T-helper 1 cell (primary cell): ENCODE measurements around the gene PSORS1C1.
"Not testable (repeated sequence)": the region's sequence is repeated elsewhere in the genome, so short reads cannot be mapped to it uniquely, and the experiment has no call there.

Experiments used
- DNase-seq, 5 donors: peaks; one replicate each; pipeline ENCODE4 v3.0.0-alpha.2; 2012 to 2020
- total RNA-seq, 4 donors: gene quantifications; one replicate each; lab custom pipeline; 2026; lab: John Stamatoyannopoulos, UW

Gene PSORS1C1
- 0 to 0.08 (median 0) reads per million in 4 donors for total RNA-seq

- no peak for DNase-seq
These were observed at the start of gene PSORS1C1 for GRCh38 chr6:31114541-31114878. Gene PSORS1C1 (plus strand): TSS chr6:31114800. CDS start chr6:31129633, 14,833 bp downstream.

- DNase-seq: no peak
These were observed 49.0 kb upstream of the PSORS1C1 start for GRCh38 chr6:31065556-31065955.

GRCh38 chr6:31067028-31067427 lies 47.6 kb upstream of the PSORS1C1 start:
- DNase-seq: not testable (repeated sequence)

- not testable (repeated sequence) for DNase-seq
These were observed 46.5 kb upstream of the PSORS1C1 start for GRCh38 chr6:31067891-31068668.

- peak; percentile 28 to 62 (median 49) for DNase-seq
These were observed 45.8 kb upstream of the PSORS1C1 start for GRCh38 chr6:31068669-31069340.

GRCh38 chr6:31070711-31071197 lies 43.8 kb upstream of the PSORS1C1 start:
- no peak for DNase-seq

- no peak for DNase-seq
These were observed 40.2 kb upstream of the PSORS1C1 start for GRCh38 chr6:31074401-31074800.

GRCh38 chr6:31075528-31075927 lies 39.1 kb upstream of the PSORS1C1 start:
- no peak for DNase-seq

GRCh38 chr6:31076611-31077010 lies 38.0 kb upstream of the PSORS1C1 start:
- DNase-seq: no peak

- DNase-seq: peak; percentile 29 to 67 (median 52)
These were observed 34.8 kb upstream of the PSORS1C1 start for GRCh38 chr6:31079656-31080261.

GRCh38 chr6:31081872-31082271 lies 32.7 kb upstream of the PSORS1C1 start:
- DNase-seq: no peak

GRCh38 chr6:31083742-31084354 lies 30.8 kb upstream of the PSORS1C1 start:
- DNase-seq: peak in 4 of 5 donors; percentile 7 to 54 (median 18)

GRCh38 chr6:31086788-31087440 lies 27.7 kb upstream of the PSORS1C1 start:
- DNase-seq: no peak

- peak; percentile 69 to 91 (median 83) for DNase-seq
These were observed 27.0 kb upstream of the PSORS1C1 start for GRCh38 chr6:31087494-31088089.

GRCh38 chr6:31090275-31090972 lies 24.2 kb upstream of the PSORS1C1 start:
- no peak for DNase-seq

GRCh38 chr6:31090973-31091364 lies 23.6 kb upstream of the PSORS1C1 start:
- no peak for DNase-seq

- DNase-seq: no peak
These were observed 22.9 kb upstream of the PSORS1C1 start for GRCh38 chr6:31091680-31092079.

- DNase-seq: no peak
These were observed 22.4 kb upstream of the PSORS1C1 start for GRCh38 chr6:31092238-31092637.

- no peak for DNase-seq
These were observed 21.7 kb upstream of the PSORS1C1 start for GRCh38 chr6:31092769-31093505.

- DNase-seq: peak in 2 of 5 donors; percentile 19 to 85
These were observed 20.2 kb upstream of the PSORS1C1 start for GRCh38 chr6:31094389-31094881.
